SW480 (cell line): ENCODE measurements around the gene PRKCE.

ENCODE experiments used
- DNase-seq: peaks from one replicate; pipeline ENCODE4 v3.0.0-alpha.2; 2016; ENCODE audit warnings: low spot score

PRKCE gene

GRCh38 chr2:45964223-45964841 lies 312.9 kb downstream of the PRKCE start:
- DNase-seq: peak; percentile 85

GRCh38 chr2:45964906-45965305 lies 313.4 kb downstream of the PRKCE start:
- no peak for DNase-seq

GRCh38 chr2:45965871-45966498 lies 314.5 kb downstream of the PRKCE start:
- DNase-seq: no peak

GRCh38 chr2:45968946-45969584 lies 317.6 kb downstream of the PRKCE start:
- DNase-seq: no peak

GRCh38 chr2:45973426-45973825 lies 322.0 kb downstream of the PRKCE start:
- DNase-seq: no peak

- no peak for DNase-seq
These were observed 322.6 kb downstream of the PRKCE start for GRCh38 chr2:45974056-45974455.

- DNase-seq: no peak
These were observed 323.4 kb downstream of the PRKCE start for GRCh38 chr2:45974762-45975408.

GRCh38 chr2:45975752-45976517 lies 324.5 kb downstream of the PRKCE start:
- no peak for DNase-seq

GRCh38 chr2:45978302-45978859 lies 326.9 kb downstream of the PRKCE start:
- no peak for DNase-seq

GRCh38 chr2:45979065-45979464 lies 327.6 kb downstream of the PRKCE start:
- DNase-seq: no peak

- peak; percentile 13 for DNase-seq
These were observed 328.8 kb downstream of the PRKCE start for GRCh38 chr2:45980161-45980865.

- no peak for DNase-seq
These were observed 330.0 kb downstream of the PRKCE start for GRCh38 chr2:45981384-45981930.

GRCh38 chr2:45982096-45982495 lies 330.6 kb downstream of the PRKCE start:
- DNase-seq: no peak

- no peak for DNase-seq
These were observed 331.7 kb downstream of the PRKCE start for GRCh38 chr2:45983213-45983612.

GRCh38 chr2:45984366-45984765 lies 332.9 kb downstream of the PRKCE start:
- DNase-seq: no peak

- no peak for DNase-seq
These were observed 333.5 kb downstream of the PRKCE start for GRCh38 chr2:45984896-45985473.

- DNase-seq: no peak
These were observed 335.0 kb downstream of the PRKCE start for GRCh38 chr2:45986509-45986908.

- DNase-seq: no peak
These were observed 336.4 kb downstream of the PRKCE start for GRCh38 chr2:45987856-45988255.

- no peak for DNase-seq
These were observed 337.4 kb downstream of the PRKCE start for GRCh38 chr2:45988879-45989278.

- no peak for DNase-seq
These were observed 338.7 kb downstream of the PRKCE start for GRCh38 chr2:45990131-45990530.
